IMR-90 (cell line): ENCODE data around the gene CD8A.

Experiments
- CEBPB ChIP-seq: IDR thresholded peaks from 2 replicates; pipeline ENCODE4 v1.6.1; 2012; ENCODE audit warnings: low read depth, low read length, improper control_type of control experiment
- CHD1 ChIP-seq: IDR thresholded peaks from 2 replicates; pipeline ENCODE4 v1.6.1; 2012; ENCODE audit warnings: low read depth, low read length, improper control_type of control experiment
- FOS ChIP-seq: fragments of 150-350 bp; IDR thresholded peaks from 2 replicates; pipeline ENCODE4 v1.6.1; 2016; ENCODE audit warnings: low read depth, low read length
- MXI1 ChIP-seq: IDR thresholded peaks from 2 replicates; pipeline ENCODE4 v1.6.1; 2012; ENCODE audit warnings: low read depth, mild to moderate bottlenecking, low read length, moderate library complexity, borderline replicate concordance
- NFE2L2 ChIP-seq: fragments of 150-350 bp; IDR thresholded peaks from 2 replicates; pipeline ENCODE4 v1.6.1; 2016; ENCODE audit warnings: low read depth, mild to moderate bottlenecking, low read length
- POLR2A ChIP-seq: IDR thresholded peaks from 2 replicates; pipeline ENCODE4 v1.6.1; 2012; ENCODE audit warnings: mild to moderate bottlenecking, low read depth, low read length
- RAD21 ChIP-seq: IDR thresholded peaks from 2 replicates; pipeline ENCODE4 v1.6.1; 2012; ENCODE audit warnings: low read length, improper control_type of control experiment
- RCOR1 ChIP-seq: IDR thresholded peaks from 2 replicates; pipeline ENCODE4 v1.6.1; 2012; ENCODE audit warnings: mild to moderate bottlenecking, low read length, improper control_type of control experiment; ENCODE audit not compliant: insufficient replicate concordance
- RFX5 ChIP-seq: IDR thresholded peaks from 2 replicates; pipeline ENCODE4 v1.8.0; 2012; ENCODE audit warnings: low read depth, mild to moderate bottlenecking, low read length, moderate library complexity
- SMC3 ChIP-seq: fragments of 150-350 bp; IDR thresholded peaks from 2 replicates; pipeline ENCODE4 v1.6.1; 2016; ENCODE audit warnings: low read depth, mild to moderate bottlenecking, antibody characterized with exemption, low read length, moderate library complexity
- TF ChIP-seq, protein P1 (sequence below): conservative IDR thresholded peaks from 2 replicates; pipeline ENCODE4 v1.5.1; 2012; ENCODE audit warnings: mild to moderate bottlenecking, low read depth, low read length, improper control_type of control experiment
- TF ChIP-seq, protein P2 (sequence below): fragments of 150-350 bp; IDR thresholded peaks from 2 replicates; pipeline ENCODE4 v1.6.1; 2017; ENCODE audit warnings: mild to moderate bottlenecking, antibody characterized with exemption, low read length, low read depth

DNA sequence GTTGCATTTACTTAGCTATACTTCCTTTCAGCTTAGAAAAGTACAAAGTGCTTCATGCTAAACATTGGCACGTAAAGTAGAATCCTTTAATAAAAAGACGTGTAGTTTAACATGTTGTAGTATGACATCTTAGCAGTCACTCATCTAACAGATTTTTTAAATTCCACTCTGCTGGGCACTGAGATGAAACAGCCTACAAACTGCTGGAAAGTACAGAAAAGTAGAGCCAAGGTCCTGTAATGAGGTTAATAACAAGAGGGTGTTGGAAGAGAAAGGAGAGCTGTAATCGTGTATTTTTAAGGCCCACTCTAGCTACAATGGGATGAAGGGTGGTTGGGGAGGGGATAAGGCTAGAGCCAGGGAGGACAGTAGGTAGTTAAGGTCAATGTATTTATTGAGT is 10.7 kb downstream of the CD8A start:
- TF ChIP-seq, protein P1, sequence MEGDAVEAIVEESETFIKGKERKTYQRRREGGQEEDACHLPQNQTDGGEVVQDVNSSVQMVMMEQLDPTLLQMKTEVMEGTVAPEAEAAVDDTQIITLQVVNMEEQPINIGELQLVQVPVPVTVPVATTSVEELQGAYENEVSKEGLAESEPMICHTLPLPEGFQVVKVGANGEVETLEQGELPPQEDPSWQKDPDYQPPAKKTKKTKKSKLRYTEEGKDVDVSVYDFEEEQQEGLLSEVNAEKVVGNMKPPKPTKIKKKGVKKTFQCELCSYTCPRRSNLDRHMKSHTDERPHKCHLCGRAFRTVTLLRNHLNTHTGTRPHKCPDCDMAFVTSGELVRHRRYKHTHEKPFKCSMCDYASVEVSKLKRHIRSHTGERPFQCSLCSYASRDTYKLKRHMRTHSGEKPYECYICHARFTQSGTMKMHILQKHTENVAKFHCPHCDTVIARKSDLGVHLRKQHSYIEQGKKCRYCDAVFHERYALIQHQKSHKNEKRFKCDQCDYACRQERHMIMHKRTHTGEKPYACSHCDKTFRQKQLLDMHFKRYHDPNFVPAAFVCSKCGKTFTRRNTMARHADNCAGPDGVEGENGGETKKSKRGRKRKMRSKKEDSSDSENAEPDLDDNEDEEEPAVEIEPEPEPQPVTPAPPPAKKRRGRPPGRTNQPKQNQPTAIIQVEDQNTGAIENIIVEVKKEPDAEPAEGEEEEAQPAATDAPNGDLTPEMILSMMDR: no peak
- TF ChIP-seq NFE2L2: no peak
- TF ChIP-seq RCOR1: no peak
- no peak for TF ChIP-seq POLR2A
- TF ChIP-seq, protein P2, sequence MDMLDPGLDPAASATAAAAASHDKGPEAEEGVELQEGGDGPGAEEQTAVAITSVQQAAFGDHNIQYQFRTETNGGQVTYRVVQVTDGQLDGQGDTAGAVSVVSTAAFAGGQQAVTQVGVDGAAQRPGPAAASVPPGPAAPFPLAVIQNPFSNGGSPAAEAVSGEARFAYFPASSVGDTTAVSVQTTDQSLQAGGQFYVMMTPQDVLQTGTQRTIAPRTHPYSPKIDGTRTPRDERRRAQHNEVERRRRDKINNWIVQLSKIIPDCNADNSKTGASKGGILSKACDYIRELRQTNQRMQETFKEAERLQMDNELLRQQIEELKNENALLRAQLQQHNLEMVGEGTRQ: no peak
- TF ChIP-seq RAD21: no peak
- TF ChIP-seq FOS: no peak
- TF ChIP-seq CEBPB: no peak
- TF ChIP-seq MXI1: no peak
- no peak for TF ChIP-seq CHD1
- TF ChIP-seq SMC3: no peak
- TF ChIP-seq RFX5: no peak
